SK-N-MC (cell line): ENCODE data around the gene RARRES2.

Source experiments
- FOXP2 ChIP-seq: optimal IDR thresholded peaks from 2 replicates; pipeline ENCODE3; 2011; ENCODE audit warnings: mild to moderate bottlenecking, moderate library complexity; ENCODE audit not compliant: insufficient read depth; ENCODE audit errors: extremely low read length, control extremely low read depth
- POLR2AphosphoS5 ChIP-seq: IDR thresholded peaks from 2 replicates; pipeline ENCODE4 v1.6.1; 2012; ENCODE audit warnings: mild to moderate bottlenecking, low read depth, low read length, borderline replicate concordance

- TF ChIP-seq FOXP2 (no peak), POLR2AphosphoS5 (no peak)
These were observed 35.1 kb upstream of the RARRES2 start for GRCh38 chr7:150376560-150376959.
